ENCODE results near the gene ATG13.
A peak's percentile ranks its signal among the peaks of the same experiment; 100 is the strongest.
"Not testable (repeated sequence)": the region's sequence is repeated elsewhere in the genome, so short reads cannot be mapped to it uniquely, and the experiment has no call there.

Gene ATG13

GRCh38 chr11:46694607-46695006 is 77.3 kb downstream of the ATG13 start:
- no peak for DNase-seq (ENCODE audit: low read depth in 1 of 2, low spot score in 1 of 2)

GRCh38 chr11:46695345-46696211 is 78.2 kb downstream of the ATG13 start:
- DNase-seq (ENCODE audit: low read depth in 1 of 2, low spot score in 1 of 2) = no peak

- DNase-seq (ENCODE audit: low read depth in 1 of 2, low spot score in 1 of 2) = no peak
Observed at GRCh38 chr11:46696212-46696558, 78.8 kb downstream of the ATG13 start.

GRCh38 chr11:46697303-46697702 is 80.0 kb downstream of the ATG13 start:
- DNase-seq (ENCODE audit: low read depth in 1 of 2, low spot score in 1 of 2) = no peak

GRCh38 chr11:46697723-46698122 is 80.4 kb downstream of the ATG13 start:
- DNase-seq (ENCODE audit: low read depth in 1 of 2, low spot score in 1 of 2) = no peak

GRCh38 chr11:46698597-46698996 is 81.2 kb downstream of the ATG13 start:
- no peak for DNase-seq (ENCODE audit: low read depth in 1 of 2, low spot score in 1 of 2)

GRCh38 chr11:46700241-46701077 is 83.1 kb downstream of the ATG13 start, which contains the start of the genes ARHGAP1 and ZNF408:
ARHGAP1 (minus strand) TSS chr11:46700619; CDS start chr11:46696107, 4,512 bp downstream.
ZNF408 (plus strand) TSS chr11:46701031; CDS start chr11:46701048, 17 bp downstream.
- peak; percentile 99 for DNase-seq (ENCODE audit: low read depth in 1 of 2, low spot score in 1 of 2)

- DNase-seq (ENCODE audit: low read depth in 1 of 2, low spot score in 1 of 2) = no peak
Observed at GRCh38 chr11:46701078-46701654, 83.8 kb downstream of the ATG13 start.

- no peak for DNase-seq (ENCODE audit: low read depth in 1 of 2, low spot score in 1 of 2)
Observed at GRCh38 chr11:46705070-46705688, 87.8 kb downstream of the ATG13 start.

- DNase-seq (ENCODE audit: low read depth in 1 of 2, low spot score in 1 of 2) = no peak
Observed at GRCh38 chr11:46706886-46707285, 89.5 kb downstream of the ATG13 start.

GRCh38 chr11:46709351-46709750 is 92.0 kb downstream of the ATG13 start:
- DNase-seq (ENCODE audit: low read depth in 1 of 2, low spot score in 1 of 2) = not testable (repeated sequence)

GRCh38 chr11:46710821-46711269 is 93.5 kb downstream of the ATG13 start:
- no peak for DNase-seq (ENCODE audit: low read depth in 1 of 2, low spot score in 1 of 2)

GRCh38 chr11:46711303-46711702 is 94.0 kb downstream of the ATG13 start:
- no peak for DNase-seq (ENCODE audit: low read depth in 1 of 2, low spot score in 1 of 2)

- DNase-seq (ENCODE audit: low read depth in 1 of 2, low spot score in 1 of 2) = no peak
Observed at GRCh38 chr11:46712874-46713576, 95.7 kb downstream of the ATG13 start.

GRCh38 chr11:46717825-46718154 is 100.4 kb downstream of the ATG13 start:
- not testable (repeated sequence) for DNase-seq (ENCODE audit: low read depth in 1 of 2, low spot score in 1 of 2)

GRCh38 chr11:46718155-46719019 is 101.0 kb downstream of the ATG13 start:
- no peak for DNase-seq (ENCODE audit: low read depth in 1 of 2, low spot score in 1 of 2)

GRCh38 chr11:46719048-46719542 is 101.7 kb downstream of the ATG13 start, which contains the start of gene F2:
F2 (plus strand) TSS chr11:46719213; CDS start chr11:46719236, 23 bp downstream.
- no peak for DNase-seq (ENCODE audit: low read depth in 1 of 2, low spot score in 1 of 2)

- DNase-seq (ENCODE audit: low read depth in 1 of 2, low spot score in 1 of 2) = no peak
Observed at GRCh38 chr11:46719543-46720218, 102.3 kb downstream of the ATG13 start.

GRCh38 chr11:46721286-46721685 is 103.9 kb downstream of the ATG13 start:
- no peak for DNase-seq (ENCODE audit: low read depth in 1 of 2, low spot score in 1 of 2)
